Erythroblast (primary cell): Measurements from ENCODE around the gene LRRK2.

Experiments used
- GATA1 ChIP-seq: IDR thresholded peaks from 2 replicates; pipeline ENCODE4 v1.6.1; 2011; ENCODE audit warnings: low read depth, mild to moderate bottlenecking, control low read depth, low read length, moderate library complexity
- POLR2A ChIP-seq: IDR thresholded peaks from 2 replicates; pipeline ENCODE4 v1.6.1; 2011; ENCODE audit warnings: mild to moderate bottlenecking, low read length

DNA sequence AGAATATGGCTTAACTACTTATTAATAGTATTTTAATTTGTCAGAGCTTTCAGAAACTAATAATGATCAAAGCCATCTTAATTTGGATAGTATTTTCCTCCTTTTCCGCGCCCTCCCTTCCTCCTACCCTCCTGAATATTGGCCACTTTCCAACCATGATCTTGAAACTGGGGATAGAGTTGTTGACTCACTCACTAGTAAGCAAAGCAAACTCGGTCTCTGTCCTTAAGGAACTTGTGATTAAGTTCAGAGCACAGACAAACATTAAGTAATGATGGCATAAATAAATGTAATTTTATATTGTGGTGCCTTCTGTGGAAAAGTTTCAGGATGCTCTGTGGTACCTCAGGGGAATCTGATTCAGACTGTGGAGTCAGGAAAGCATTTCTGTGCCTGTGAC lies 75.7 kb downstream of the LRRK2 start:
- TF ChIP-seq POLR2A (no peak), GATA1 (no peak)
